Embryonic facial prominence (tissue), 1 donor: Measurements from ENCODE around the gene ANXA9.
A peak's percentile ranks its signal among the peaks of the same experiment; 100 is the strongest.

Experiments used
- DNase-seq: peaks from one replicate; pipeline ENCODE4 v3.0.0-alpha.2; 2016; ENCODE audit errors: extremely low spot score

Gene ANXA9

GRCh38 chr1:150974580-150975478 is 7.3 kb upstream of the ANXA9 start, which contains the start of gene CERS2:
TSS of gene CERS2 (minus strand) at chr1:150974835. CDS start at chr1:150969090, 5,745 bp downstream.
- DNase-seq: peak; percentile 64

- no peak for DNase-seq
Observed at GRCh38 chr1:150976401-150976821, 5.7 kb upstream of the ANXA9 start.

DNA sequence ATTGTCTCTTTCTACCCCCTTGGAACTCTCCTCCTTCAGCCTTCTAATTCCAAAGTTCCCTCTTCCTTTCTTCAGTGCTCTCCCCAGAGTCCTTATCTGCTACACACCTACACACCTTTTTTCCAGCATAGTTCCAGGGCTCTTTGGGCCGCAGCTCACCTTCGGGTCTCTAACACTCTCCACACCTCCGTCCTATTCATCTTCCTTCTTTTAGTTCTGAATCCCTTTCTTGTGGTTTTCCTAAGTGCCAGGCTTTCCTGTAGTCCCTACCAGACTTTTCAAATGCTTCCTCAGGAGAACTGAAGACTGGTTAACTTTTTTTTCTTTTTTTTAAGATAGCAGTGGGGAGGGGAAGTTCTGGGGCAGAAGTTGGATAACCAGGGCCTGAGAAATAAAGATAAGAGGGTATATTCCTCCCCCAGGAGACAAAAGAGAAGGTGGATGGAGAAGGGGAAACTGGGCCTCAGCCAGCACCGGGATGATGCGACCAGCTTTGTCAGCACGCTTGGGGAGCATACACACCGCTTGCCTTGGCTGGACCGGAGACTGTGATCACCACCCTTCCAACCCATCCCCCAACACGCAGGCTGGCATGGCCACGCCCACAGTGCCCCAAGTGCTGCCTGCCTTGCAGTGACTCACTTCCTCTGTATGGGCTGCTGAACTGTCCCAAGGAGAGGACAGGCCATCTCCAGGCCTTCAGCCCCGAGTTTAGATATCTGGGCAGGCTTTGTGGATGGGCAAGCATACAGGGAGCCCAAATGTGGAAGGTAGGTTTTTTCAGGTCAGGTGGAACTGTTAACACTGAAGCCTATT is 5.0 kb upstream of the ANXA9 start:
- DNase-seq: no peak

DNA sequence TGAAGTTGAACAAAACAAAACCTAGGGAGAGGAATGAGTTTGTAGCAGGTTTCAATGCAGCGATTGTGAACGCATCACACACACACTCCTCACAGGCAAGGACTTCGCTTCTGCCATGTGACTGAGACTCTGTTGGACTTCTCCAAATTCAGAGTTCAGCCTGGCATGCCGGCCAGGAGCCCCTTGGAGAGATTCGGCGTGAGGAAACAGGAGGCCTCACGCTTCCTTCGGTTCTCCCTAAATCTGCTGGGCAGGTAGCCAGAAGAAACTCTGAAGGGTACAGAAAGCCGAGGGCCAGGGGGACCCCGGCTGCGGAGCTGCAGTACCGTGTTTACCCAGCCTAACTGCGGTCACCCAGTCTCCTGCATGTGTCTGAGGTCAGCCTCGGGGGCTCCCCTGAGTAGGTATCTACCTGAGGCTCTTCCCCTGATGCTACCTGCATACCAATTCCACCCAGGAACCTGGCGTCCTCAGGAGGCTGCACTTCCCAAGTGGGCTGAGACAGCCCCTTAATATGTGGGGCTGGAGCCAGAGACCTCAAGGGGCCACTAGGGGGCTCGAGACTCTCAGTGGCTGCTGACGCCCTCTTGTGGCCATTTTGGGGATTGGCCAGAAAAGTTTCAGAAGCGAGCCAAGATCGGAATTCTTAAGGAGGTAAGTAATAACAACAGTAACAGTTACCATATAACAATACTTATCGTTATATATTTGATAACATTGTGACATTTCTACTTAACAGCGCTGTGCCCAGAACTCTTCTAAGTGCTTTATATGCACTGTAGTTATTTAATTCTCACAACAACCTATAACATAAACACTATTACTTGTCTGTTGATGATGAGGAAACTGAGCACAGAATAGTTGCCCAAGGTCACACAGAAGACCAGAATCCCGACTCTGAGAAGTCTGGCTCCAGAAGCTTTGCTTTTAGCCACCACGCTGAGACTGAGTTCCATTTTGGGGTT is 2.7 kb upstream of the ANXA9 start:
- DNase-seq: peak; percentile 73

DNA sequence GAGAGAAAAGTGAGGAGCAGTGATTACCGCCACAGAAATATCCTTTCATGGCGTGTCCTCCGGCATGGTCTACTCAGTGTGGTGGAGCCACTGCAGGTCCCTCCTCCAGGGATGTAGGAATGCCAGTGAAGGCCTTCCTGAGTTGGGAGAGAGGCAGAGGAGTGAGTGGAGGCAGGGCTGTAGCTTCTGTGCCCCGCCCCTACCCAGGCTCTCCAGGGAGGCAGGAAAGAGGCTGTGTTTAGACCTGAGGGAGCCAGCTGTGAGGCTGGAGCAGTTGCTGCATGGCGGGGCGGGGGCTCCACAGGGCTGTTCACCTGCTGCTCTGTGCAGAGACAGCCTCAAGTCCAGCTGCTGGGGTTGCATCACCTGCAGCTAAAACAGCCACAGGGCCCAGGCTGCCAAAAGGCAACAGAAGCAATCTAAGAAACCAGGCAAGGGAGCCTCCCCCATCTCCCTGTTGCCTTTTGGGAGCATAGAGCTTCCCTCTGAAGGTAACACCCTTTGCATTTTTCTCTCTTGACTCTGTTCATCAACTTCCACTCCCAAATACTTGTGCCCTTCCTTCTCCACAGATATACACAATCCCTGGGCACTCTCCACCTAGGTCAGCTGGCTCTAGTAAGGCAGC is 801 bp upstream of the ANXA9 start:
- DNase-seq: no peak

GRCh38 chr1:150985179-150985825 is 3.2 kb downstream of the ANXA9 start:
- DNase-seq: no peak

DNA sequence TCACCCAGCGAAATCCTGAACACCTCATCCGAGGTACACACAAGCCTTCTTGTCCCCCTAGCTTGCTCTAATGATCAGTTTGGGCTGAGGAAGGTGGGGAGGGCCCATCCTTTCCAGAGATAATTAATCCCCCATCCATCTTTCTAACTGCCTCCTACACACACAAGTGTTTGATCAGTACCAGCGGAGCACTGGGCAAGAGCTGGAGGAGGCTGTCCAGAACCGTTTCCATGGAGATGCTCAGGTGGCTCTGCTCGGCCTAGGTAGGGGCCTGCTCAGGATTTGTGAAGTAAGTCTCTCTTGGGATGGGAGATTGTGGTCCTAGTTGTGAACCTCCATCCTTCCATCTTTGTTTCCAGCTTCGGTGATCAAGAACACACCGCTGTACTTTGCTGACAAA is 5.8 kb downstream of the ANXA9 start:
- no peak for DNase-seq

- DNase-seq: no peak
Observed at GRCh38 chr1:150992626-150993025, 10.5 kb downstream of the ANXA9 start.

DNA sequence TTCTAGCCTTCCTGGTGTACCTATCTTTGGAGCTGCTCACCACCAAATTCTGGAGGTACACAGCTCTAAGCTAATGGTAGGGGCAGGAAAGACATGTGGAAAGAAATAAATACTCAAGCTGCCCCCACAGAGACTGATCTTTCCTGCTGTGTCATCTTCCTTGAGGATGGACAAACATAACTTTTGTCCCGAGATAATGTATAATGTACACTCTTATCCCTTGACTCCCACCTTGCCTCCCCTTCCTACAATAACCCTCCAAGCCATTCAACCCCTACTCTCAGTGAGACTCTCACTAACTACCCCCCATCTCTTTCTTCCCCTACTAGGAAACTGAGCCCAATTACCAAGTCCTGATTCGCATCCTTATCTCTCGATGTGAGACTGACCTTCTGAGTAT is 12.2 kb downstream of the ANXA9 start:
- no peak for DNase-seq

GRCh38 chr1:150995460-150995859 is 13.4 kb downstream of the ANXA9 start:
- DNase-seq: no peak

- DNase-seq: no peak
Observed at GRCh38 chr1:150995896-150996295, 13.8 kb downstream of the ANXA9 start.

DNA sequence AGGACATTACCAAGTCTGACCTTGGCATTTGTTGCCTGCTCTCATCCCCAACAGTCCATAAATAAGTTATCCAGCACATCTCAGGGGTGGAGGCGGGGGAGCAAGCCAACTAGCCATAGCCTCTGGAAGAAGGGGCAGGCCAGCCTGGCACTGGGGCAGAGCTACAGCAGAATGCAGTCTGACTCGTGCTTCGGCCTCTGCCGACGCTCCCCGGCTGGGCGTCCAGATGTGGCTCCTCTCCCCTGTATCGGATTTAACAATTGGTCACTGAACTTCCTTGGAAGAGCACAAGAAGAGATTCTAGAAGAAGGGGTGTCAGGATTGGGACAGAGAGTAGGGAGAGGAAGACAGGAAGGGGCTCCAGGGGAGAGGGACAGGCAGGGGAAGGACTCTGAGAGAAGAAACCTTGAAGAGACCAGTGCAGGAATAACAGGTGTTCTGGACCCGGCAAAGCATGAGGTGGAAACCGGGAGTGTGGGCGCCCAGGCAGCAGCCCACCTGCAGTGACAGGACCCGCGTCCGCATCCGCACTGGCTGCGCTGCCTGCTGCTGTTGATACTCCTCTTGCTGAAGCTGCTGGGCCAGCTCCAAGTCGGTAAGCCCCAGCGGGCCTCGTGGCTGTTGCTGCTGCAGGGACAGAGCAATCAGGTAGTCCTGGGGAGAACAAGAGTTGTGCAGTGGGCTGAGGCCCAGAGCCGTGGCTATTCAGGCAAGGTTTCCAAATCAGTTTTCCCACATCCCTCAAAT is 15.2 kb downstream of the ANXA9 start:
- DNase-seq: no peak

GRCh38 chr1:150997949-150998348 is 15.9 kb downstream of the ANXA9 start:
- DNase-seq: no peak

DNA sequence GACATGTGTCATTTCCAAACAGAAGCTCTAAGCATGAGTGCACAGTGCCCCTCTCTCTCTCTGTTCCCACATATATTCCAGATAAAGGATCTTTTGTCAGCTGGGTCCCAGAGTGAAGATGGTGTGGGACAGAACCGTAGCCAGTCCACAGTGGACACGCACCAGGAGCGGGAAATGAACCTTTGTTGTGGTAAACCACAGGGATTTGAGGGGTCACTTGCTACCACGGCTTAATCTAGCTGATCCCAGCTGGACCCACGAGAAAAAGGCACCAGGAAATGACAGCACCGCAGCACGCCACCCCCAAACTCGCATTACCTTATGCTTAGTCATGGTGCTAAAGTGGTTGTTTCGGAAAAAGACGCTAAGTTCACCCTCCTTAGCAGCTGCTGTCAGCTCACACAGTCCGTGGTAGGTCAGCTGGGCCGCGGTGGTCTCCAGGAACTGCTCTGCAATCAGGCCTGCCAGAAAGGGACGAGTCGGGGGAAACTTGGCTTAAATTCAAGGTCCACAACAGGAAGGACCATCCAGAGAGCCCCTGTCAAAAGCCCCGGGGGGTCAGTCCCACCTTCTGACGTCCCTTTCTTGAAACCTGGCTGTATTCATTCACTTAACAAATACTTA is 17.1 kb downstream of the ANXA9 start:
- no peak for DNase-seq

DNA sequence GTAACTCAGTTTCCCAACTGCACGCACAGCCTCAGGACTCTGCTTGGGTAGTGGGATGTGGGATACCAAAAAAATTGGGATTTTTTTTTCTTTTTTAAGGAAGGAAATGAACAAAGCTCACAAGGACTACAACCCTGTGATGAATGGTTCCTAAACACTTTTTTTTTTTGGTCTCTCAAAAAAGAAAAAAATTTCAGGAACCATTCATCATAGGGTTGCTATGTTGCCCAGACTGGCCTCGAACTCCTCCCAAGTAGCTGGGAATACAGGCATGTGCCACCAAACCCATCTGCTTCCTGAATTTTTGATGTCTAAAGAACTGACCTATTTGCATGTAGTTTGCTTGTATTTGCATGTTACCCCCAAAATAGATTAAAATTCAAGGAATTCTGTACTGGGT is 17.8 kb downstream of the ANXA9 start:
- no peak for DNase-seq

DNA sequence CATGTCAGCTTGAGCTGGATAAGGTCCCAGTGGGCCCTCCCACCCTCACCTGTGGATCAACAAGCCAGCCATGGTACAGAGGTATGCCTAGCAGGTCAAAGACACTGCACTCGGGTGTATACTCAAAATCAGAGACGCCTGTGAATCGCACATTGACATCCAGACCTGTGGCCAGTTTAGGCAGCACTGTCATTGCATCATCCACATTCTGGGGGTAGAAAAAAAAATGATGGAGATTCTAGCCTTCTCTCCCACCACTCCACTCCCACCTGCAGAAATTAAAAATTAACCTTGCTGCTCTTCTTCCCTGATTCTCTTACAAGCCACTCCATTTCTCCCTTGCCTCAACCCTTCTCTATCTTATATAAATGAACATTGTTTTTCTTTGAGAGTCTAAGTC is 18.3 kb downstream of the ANXA9 start:
- DNase-seq: no peak

DNA sequence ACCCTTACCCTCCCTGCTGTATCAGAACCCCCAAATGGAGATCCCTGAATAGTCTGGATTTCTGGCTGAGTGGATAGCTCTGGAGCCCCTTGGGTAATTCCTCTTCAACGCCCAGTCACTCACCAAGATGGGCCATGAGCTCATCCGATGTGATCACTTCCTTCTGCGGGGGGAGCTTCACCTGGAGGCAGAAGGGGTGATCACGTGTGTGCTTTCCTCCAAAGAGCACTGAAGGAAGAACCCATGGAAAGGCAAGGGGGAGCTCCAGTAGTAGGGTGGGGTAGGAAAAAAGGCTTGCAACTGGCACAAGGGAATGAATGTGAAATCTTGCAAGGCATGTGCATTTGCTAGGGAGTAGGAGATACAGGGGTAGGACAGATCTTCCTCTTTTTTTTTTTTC is 19.5 kb downstream of the ANXA9 start:
- no peak for DNase-seq

- no peak for DNase-seq
Observed at GRCh38 chr1:151002051-151002450, 20.0 kb downstream of the ANXA9 start.

DNA sequence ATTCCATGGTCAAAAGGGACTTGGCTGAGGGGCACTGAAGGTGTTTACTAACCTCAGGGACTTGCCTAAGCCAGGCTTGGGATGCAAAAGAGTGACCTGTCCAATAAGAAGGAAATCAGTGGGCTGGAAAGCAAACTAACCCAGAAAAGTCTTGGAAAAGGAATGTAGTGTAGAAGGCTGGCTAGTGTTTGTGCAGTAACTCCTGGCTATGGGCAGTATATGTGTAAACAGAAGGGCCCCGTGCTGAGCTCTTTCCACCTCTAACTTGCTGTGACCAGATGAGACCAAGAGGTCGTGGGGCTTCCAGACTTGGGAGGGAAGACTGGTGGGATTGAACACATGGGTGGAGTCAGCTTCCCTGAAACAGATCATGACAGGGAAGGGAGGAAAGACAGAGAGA is 20.5 kb downstream of the ANXA9 start:
- DNase-seq: no peak
